Measurements from ENCODE around the gene MEGF11. TPM values are rescaled to one million over a fixed set of nuclear protein-coding genes. Genes with fewer than 3 reads are reported as not detected.

MEGF11 gene
- polyA plus RNA-seq, 1 experiment: 0.04 TPM

DNA sequence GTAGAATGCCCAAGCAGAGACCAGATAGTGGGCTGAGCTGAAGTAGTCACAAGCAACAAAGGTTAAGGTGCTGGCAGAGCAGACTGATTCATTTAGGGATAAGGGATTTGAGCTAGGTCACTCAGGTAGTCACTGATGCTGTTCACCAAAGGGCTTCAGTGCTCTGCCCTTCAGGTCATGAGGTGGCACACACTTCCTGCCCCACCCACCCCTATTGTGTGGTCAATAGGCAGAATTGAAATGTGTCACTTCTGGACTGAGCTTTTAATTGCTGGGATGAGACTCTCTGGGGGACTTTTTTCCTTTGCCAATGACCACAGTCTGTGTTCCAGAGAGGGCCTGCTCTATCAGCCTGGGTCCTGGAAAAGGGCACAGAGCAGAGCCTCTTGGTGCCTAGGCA lies 37.0 kb upstream of the MEGF11 start:
- Histone ChIP-seq H3K36me3 (ENCODE audit: control insufficient read depth, insufficient read depth, low read length) (no peaks in the 10 kb centered on the region), H3K4me3 (ENCODE audit: low read depth, low read length) (no peak overlapping the region), H3K27me3 (ENCODE audit: control insufficient read depth, insufficient read depth, low read length) (no peaks in the 10 kb centered on the region)
- no peak for DNase-seq (ENCODE audit: low read depth)
- ChIA-PET POLR2A (no interaction called here), CTCF (interaction anchor here (0.9 to 1.4 kb wide), 3 partner anchors 12 to 374 kb away, joined by 3 read pairs; no protein-coding TSS in a partner anchor)
- no peak for TF ChIP-seq CTCF (IDR thresholded peaks at IDR 0.05; ENCODE audit: insufficient read depth, low read depth, low read length)

DNA sequence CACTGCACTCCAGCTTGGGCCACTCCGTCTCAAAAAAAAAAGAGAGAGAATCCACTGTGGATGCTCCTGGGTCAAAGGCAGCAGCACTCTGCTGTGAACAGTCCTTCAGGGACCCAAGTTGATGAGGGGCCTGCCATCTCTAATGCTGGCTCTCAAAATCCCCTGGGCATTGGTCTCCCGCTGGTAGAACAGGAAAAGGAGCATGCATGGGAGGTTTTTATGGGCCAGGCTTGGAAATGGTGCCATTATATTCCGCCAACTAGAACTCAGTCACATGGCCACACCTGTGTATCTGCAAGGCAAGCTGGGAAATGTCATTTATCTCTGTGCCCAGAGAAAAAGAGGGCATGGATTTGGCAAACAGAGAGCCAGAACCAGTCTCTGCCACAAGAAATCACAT lies 36.5 kb upstream of the MEGF11 start:
- Histone ChIP-seq H3K27me3 (ENCODE audit: control insufficient read depth, insufficient read depth, low read length) (no peaks in the 10 kb centered on the region), H3K36me3 (ENCODE audit: control insufficient read depth, insufficient read depth, low read length) (no peaks in the 10 kb centered on the region), H3K4me3 (ENCODE audit: low read depth, low read length) (no peak overlapping the region)
- POLR2A ChIA-PET: no interaction called here
- CTCF ChIA-PET: interaction anchor here (0.9 to 1.4 kb wide), 4 partner anchors 12 to 373 kb away, joined by 3 read pairs; no protein-coding TSS in a partner anchor
- no peak for TF ChIP-seq CTCF (IDR thresholded peaks at IDR 0.05; ENCODE audit: insufficient read depth, low read depth, low read length)
- DNase-seq (ENCODE audit: low read depth): no peak

- Histone ChIP-seq H3K27me3 (ENCODE audit: control insufficient read depth, insufficient read depth, low read length) (no peaks in the 10 kb centered on the region), H3K36me3 (ENCODE audit: control insufficient read depth, insufficient read depth, low read length) (no peaks in the 10 kb centered on the region), H3K4me3 (ENCODE audit: low read depth, low read length) (no peak overlapping the region)
- POLR2A ChIA-PET: no interaction called here
- CTCF ChIA-PET: interaction anchor here (0.6 to 2.2 kb wide), 16 partner anchors 14 to 970 kb away, joined by 3 to 7 read pairs (median 4); no protein-coding TSS in a partner anchor
- no peak for DNase-seq (ENCODE audit: low read depth)
- no peak for TF ChIP-seq CTCF (IDR thresholded peaks at IDR 0.05; ENCODE audit: insufficient read depth, low read depth, low read length)
Observed at GRCh38 chr15:66288551-66289185, 35.1 kb upstream of the MEGF11 start.

DNA sequence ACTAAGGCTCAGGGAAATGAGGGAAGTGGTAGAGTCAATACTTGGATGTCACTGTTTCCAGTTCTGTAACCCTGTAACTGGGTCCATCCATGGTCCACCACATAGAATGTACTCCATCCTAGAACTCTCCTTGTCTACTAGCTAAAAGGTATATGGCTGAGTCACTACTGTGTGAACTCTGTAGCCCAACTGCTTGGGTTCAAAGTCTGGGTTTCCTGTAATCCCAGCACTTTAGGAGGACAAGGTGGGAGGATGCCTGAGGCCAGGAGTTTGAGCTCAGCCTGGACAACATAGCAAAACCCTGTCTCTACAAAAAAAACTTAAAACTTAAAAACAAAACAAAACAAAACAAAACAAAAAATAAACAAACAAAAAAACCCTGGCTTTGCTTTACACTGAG lies 34.5 kb upstream of the MEGF11 start:
- TF ChIP-seq CTCF (IDR thresholded peaks at IDR 0.05; ENCODE audit: insufficient read depth, low read depth, low read length): no peak
- POLR2A ChIA-PET: no interaction called here
- no peak for DNase-seq (ENCODE audit: low read depth)
- Histone ChIP-seq H3K36me3 (ENCODE audit: control insufficient read depth, insufficient read depth, low read length) (no peaks in the 10 kb centered on the region), H3K27me3 (ENCODE audit: control insufficient read depth, insufficient read depth, low read length) (no peaks in the 10 kb centered on the region), H3K4me3 (ENCODE audit: low read depth, low read length) (no peak overlapping the region)
- CTCF ChIA-PET: interaction anchor here (0.6 to 2.2 kb wide), 15 partner anchors 14 to 969 kb away, joined by 3 to 7 read pairs (median 4); no protein-coding TSS in a partner anchor

DNA sequence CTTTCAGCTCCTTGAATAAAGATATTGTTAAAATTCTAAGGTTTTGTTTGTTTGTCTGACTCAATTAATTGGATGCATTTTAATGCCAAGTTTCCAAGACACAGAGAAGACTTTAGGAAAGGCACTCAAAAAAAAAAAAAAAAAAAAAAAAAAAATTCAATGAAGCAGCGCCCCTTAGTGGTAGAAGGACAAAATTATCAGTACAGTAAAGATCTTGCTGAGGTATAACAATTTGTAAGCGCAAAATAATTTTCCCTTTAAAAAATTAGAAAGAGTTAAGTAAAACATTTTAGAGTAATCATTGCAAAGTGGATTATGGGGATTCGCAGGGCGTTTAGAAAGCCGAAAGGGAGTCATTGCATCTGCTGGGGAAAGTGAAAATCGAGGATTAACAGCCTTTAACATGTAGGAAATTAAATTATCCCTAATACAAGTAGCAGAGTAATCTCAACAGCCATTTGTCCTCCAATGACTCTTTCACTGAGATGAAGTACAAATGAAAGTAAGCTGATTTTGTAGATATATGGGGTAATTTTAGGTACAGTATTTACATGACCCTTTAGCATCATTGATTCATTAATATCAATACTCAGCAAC lies 34.0 kb upstream of the MEGF11 start:
- ChIA-PET CTCF (interaction anchor here (1.0 to 2.2 kb wide), 9 partner anchors 11 to 371 kb away, joined by 3 to 7 read pairs (median 4); no protein-coding TSS in a partner anchor), POLR2A (no interaction called here)
- H3K4me3 ChIP-seq (ENCODE audit: low read depth, low read length): no peak overlapping the region
- 0 out of 2 replicates have a peak, but pooled peaks cover 2% of the 10 kb centered on the region for H3K27me3 ChIP-seq (ENCODE audit: control insufficient read depth, insufficient read depth, low read length)
- no peaks in the 10 kb centered on the region for H3K36me3 ChIP-seq (ENCODE audit: control insufficient read depth, insufficient read depth, low read length)
- TF ChIP-seq CTCF (IDR thresholded peaks at IDR 0.05; ENCODE audit: insufficient read depth, low read depth, low read length): peak; percentile 59
- no peak for DNase-seq (ENCODE audit: low read depth)
